ENCODE measurements around the gene PPP2R2B.

PPP2R2B gene

GRCh38 chr5:146821732-146822131 is 56.8 kb downstream of the PPP2R2B start:
- DNase-seq, result no peak

- DNase-seq, result no peak
Measured at GRCh38 chr5:146820987-146821386, 57.6 kb downstream of the PPP2R2B start.

GRCh38 chr5:146818822-146819221 is 59.7 kb downstream of the PPP2R2B start:
- DNase-seq, result no peak

GRCh38 chr5:146817973-146818372 is 60.6 kb downstream of the PPP2R2B start:
- no peak for DNase-seq

- DNase-seq, result no peak
Measured at GRCh38 chr5:146816775-146817387, 61.7 kb downstream of the PPP2R2B start.

- DNase-seq, result no peak
Measured at GRCh38 chr5:146815411-146815810, 63.1 kb downstream of the PPP2R2B start.

GRCh38 chr5:146813346-146814157 is 65.0 kb downstream of the PPP2R2B start:
- DNase-seq, result no peak

GRCh38 chr5:146805081-146805480 is 73.5 kb downstream of the PPP2R2B start:
- DNase-seq, result no peak

GRCh38 chr5:146802945-146803522 is 75.5 kb downstream of the PPP2R2B start:
- no peak for DNase-seq

- no peak for DNase-seq
Measured at GRCh38 chr5:146799671-146800070, 78.9 kb downstream of the PPP2R2B start.

GRCh38 chr5:146799231-146799630 is 79.3 kb downstream of the PPP2R2B start:
- no peak for DNase-seq

GRCh38 chr5:146797658-146798057 is 80.9 kb downstream of the PPP2R2B start:
- no peak for DNase-seq

- DNase-seq, result no peak
Measured at GRCh38 chr5:146796911-146797310, 81.6 kb downstream of the PPP2R2B start.

- no peak for DNase-seq
Measured at GRCh38 chr5:146796144-146796543, 82.4 kb downstream of the PPP2R2B start.

- DNase-seq, result no peak
Measured at GRCh38 chr5:146794326-146795029, 84.1 kb downstream of the PPP2R2B start.

GRCh38 chr5:146793709-146794108 is 84.8 kb downstream of the PPP2R2B start:
- DNase-seq, result no peak

GRCh38 chr5:146791471-146791870 is 87.1 kb downstream of the PPP2R2B start:
- DNase-seq, result no peak

- no peak for DNase-seq
Measured at GRCh38 chr5:146789712-146790653, 88.6 kb downstream of the PPP2R2B start.

GRCh38 chr5:146788898-146789297 is 89.7 kb downstream of the PPP2R2B start:
- DNase-seq, result no peak

- no peak for DNase-seq
Measured at GRCh38 chr5:146785065-146785464, 93.5 kb downstream of the PPP2R2B start.

- DNase-seq, result no peak
Measured at GRCh38 chr5:146781157-146781556, 97.4 kb downstream of the PPP2R2B start.

GRCh38 chr5:146779211-146779869 is 99.2 kb downstream of the PPP2R2B start:
- DNase-seq, result no peak

Measured in activated CD8-positive, alpha-beta memory T cell treated with anti-CD3 and anti-CD28 coated beads for 24 hours (primary cell).